Suprapubic skin (tissue), 4 donors: ENCODE measurements around the gene TTL.

Source experiments
- CTCF ChIP-seq, 2 donors: fragments of 200-600 bp in 1 of 2; fragments of 450-650 bp in 1 of 2; sonication (generic) in 1 of 2; IDR thresholded peaks; one replicate each; pipeline ENCODE4 v1.5.1; 2016 to 2019; ENCODE audit warnings: antibody characterized with exemption in 2 of 2, mild to moderate bottlenecking in 1 of 2, moderate library complexity in 1 of 2
- EP300 ChIP-seq: sonication (generic); formaldehyde crosslinking; IDR thresholded peaks from one replicate; pipeline ENCODE4 v1.6.1; 2017; ENCODE audit warnings: antibody characterized with exemption
- POLR2A ChIP-seq, 2 donors: fragments of 450-650 bp; IDR thresholded peaks; one replicate each; pipeline ENCODE4 v1.6.1; 2017; ENCODE audit warnings: antibody characterized with exemption in 2 of 2, mild to moderate bottlenecking in 2 of 2, moderate library complexity in 2 of 2
- POLR2AphosphoS5 ChIP-seq, 3 donors: sonication (generic); formaldehyde crosslinking; IDR thresholded peaks; one replicate each; pipeline ENCODE4 v1.6.1; 2017; ENCODE audit warnings: antibody characterized with exemption in 3 of 3

GRCh38 chr2:112486895-112487294 is 4.9 kb downstream of the TTL start:
- TF ChIP-seq CTCF (IDR thresholded peaks at IDR 0.05) (no peak), POLR2AphosphoS5 (IDR thresholded peaks at IDR 0.05) (no peak), EP300 (no peak), POLR2A (IDR thresholded peaks at IDR 0.05) (no peak)
